Mesendoderm (in vitro differentiated cells): ENCODE measurements around the gene PEF1.

ENCODE experiments used
- DNase-seq: peaks from one replicate; pipeline ENCODE4 v3.0.0; 2013
- H2AK5ac ChIP-seq: 2 replicates; pipeline ENCODE4 v1.6.1; 2013; ENCODE audit warnings: low read length, inconsistent platforms
- H2BK120ac ChIP-seq: 2 replicates; pipeline ENCODE4 v1.6.1; 2013; ENCODE audit warnings: low read depth, mild to moderate bottlenecking, low read length, moderate library complexity, mixed read lengths
- H2BK15ac ChIP-seq: replicated peaks from 2 replicates; pipeline ENCODE4 v1.6.1; 2013; ENCODE audit warnings: low read depth, mild to moderate bottlenecking, moderate library complexity
- H2BK5ac ChIP-seq: 2 replicates; pipeline ENCODE4 v1.6.1; 2013; ENCODE audit warnings: low read length, inconsistent platforms
- H3K18ac ChIP-seq: 2 replicates; pipeline ENCODE4 v1.6.1; 2013; ENCODE audit warnings: mild to moderate bottlenecking, low read length, mixed read lengths
- H3K23ac ChIP-seq: one replicate; pipeline ENCODE4 v1.6.1; 2013; ENCODE audit warnings: low read length
- H3K27ac ChIP-seq: 2 replicates; pipeline ENCODE4 v1.5.1; 2013; ENCODE audit warnings: low read depth, mild to moderate bottlenecking, inconsistent platforms, low read length, moderate library complexity
- H3K27me3 ChIP-seq: 2 replicates; pipeline ENCODE4 v1.6.1; 2013; ENCODE audit warnings: low read length, control low read depth, mild to moderate bottlenecking, inconsistent platforms; ENCODE audit not compliant: insufficient read depth, poor library complexity
- H3K36me3 ChIP-seq: 2 replicates; pipeline ENCODE4 v1.6.1; 2013; ENCODE audit warnings: low read length, inconsistent platforms; ENCODE audit not compliant: control insufficient read depth, insufficient read depth
- H3K4ac ChIP-seq: one replicate; pipeline ENCODE4 v1.6.1; 2013; ENCODE audit warnings: low read depth, mild to moderate bottlenecking, low read length, moderate library complexity
- H3K4me1 ChIP-seq: 2 replicates; pipeline ENCODE4 v1.6.1; 2013; ENCODE audit warnings: low read depth, low read length, inconsistent platforms; ENCODE audit not compliant: control insufficient read depth
- H3K4me2 ChIP-seq: 2 replicates; pipeline ENCODE4 v1.6.1; 2013; ENCODE audit warnings: low read length
- H3K4me3 ChIP-seq: 2 replicates; pipeline ENCODE4 v1.5.1; 2013; ENCODE audit warnings: mild to moderate bottlenecking, low read length
- H3K56ac ChIP-seq: one replicate; pipeline ENCODE4 v1.6.1; 2013; ENCODE audit warnings: low read length
- H3K79me1 ChIP-seq: 2 replicates; pipeline ENCODE4 v1.6.1; 2013; ENCODE audit warnings: low read length, inconsistent platforms
- H3K79me2 ChIP-seq: 2 replicates; pipeline ENCODE4 v1.6.1; 2013; ENCODE audit warnings: mild to moderate bottlenecking, low read length; ENCODE audit not compliant: control insufficient read depth, insufficient read depth
- H3K9ac ChIP-seq: 2 replicates; pipeline ENCODE4 v1.6.1; 2013; ENCODE audit warnings: low read length, inconsistent platforms
- H4K5ac ChIP-seq: one replicate; pipeline ENCODE4 v1.6.1; 2013; ENCODE audit warnings: low read length
- H4K8ac ChIP-seq: one replicate; pipeline ENCODE4 v1.6.1; 2013; ENCODE audit warnings: low read depth, mild to moderate bottlenecking, control low read depth, low read length, moderate library complexity
- WGBS: extraction: QIAGEN DNeasy Blood & Tissue Kit; methylation state at CpG from one replicate; pipeline ENCODE4 v1.1.7; 2013; ENCODE audit warnings: low lambda C conversion rate, missing lambda C conversion rate; ENCODE audit not compliant: insufficient coverage; ENCODE audit errors: extremely low coverage; 5-methylcytosine and 5-hydroxymethylcytosine counted together

Gene PEF1

DNA sequence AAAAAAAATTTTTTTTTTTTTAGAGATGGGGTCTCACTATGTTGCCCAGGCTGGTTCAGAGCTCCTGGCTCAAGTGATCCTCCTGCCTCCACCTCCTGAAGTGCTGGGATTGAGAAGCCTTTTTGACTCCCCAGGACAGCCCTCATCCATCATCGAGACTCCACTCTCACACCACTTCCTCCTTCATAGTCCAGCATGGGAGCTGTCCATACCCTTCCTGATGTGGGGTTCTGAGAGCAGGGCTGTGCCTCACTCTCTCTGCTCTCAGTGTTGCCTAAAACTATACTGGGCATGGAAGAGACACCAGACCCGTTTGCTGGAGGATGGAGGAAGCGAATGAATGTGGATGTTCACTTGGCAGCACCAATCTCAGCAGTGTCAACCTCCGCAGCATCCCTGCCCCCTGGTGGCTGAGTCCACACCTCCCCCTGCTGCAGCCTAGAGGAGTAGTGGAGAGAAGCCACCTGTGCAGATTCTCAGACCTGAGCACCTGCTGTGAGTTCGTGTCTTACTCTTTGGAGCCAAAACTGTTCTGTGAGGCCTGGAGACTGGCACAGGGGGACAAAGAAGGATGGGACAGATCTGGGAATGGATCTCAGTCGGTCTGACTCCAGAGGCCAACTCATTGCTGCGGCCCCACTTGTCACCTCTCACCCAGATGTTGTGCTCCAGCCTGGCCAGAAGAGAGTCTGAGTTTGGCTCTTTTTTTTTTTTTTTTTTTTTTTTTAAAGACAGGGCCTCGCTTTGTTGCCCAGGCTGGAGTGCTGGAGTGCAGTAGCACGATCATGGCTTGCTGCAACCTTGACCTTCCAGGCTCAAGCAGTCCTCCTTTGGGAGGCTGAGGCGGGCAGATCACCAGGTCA, 50.7 kb downstream of the PEF1 start:
- Histone ChIP-seq H4K5ac (no peak overlapping the region), H3K4me1 (no peaks in the 10 kb centered on the region), H3K4me2 (no peak overlapping the region), H4K8ac (no peak overlapping the region), H3K79me1 (no peaks in the 10 kb centered on the region), H3K79me2 (no peaks in the 10 kb centered on the region), H2BK5ac (no peak overlapping the region), H3K56ac (no peak overlapping the region), H3K27ac (no peak overlapping the region), H2BK15ac (no peak overlapping the region), H3K4me3 (no peak overlapping the region), H2BK120ac (no peak overlapping the region), H3K9ac (no peak overlapping the region), H3K23ac (no peak overlapping the region), H3K27me3 (no peaks in the 10 kb centered on the region), H3K36me3 (no peaks in the 10 kb centered on the region), H3K18ac (no peak overlapping the region), H2AK5ac (no peak overlapping the region), H3K4ac (no peak overlapping the region)
- WGBS = no CpG with 5 or more reads among the region's 10 CpGs
- peak; percentile 87 for DNase-seq

DNA sequence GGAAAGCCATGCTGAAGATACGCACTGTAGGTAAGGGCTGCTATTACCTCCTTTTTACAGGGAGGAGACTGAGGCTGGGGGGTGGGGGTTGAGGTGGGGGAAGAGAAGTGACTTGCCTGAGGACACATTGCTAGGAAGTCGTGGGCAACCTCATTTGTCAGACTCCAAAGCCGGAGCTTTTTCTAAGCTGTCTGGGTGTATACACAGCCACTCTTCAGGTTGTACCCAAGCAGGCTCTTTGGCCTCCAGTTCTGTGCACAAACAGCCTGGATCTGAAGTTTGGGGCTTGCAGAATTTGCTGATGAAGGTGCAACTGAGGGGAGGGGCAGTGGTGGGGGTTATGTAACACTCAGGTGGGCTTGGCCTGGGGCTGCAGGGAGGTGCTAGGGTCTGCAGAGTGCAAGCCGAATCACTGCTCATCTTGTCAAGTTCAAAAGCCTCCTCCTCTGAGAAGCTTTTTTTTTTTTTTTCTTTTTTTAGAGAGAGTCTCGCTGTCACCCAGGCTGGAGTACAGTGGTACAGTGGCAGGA, 51.5 kb downstream of the PEF1 start:
- Histone ChIP-seq H3K79me2 (no peaks in the 10 kb centered on the region), H4K8ac (no peak overlapping the region), H3K4me3 (no peak overlapping the region), H3K18ac (no peak overlapping the region), H3K56ac (no peak overlapping the region), H3K79me1 (no peaks in the 10 kb centered on the region), H2BK120ac (no peak overlapping the region), H3K4me1 (no peaks in the 10 kb centered on the region), H3K4me2 (no peak overlapping the region), H3K27ac (no peak overlapping the region), H3K36me3 (no peaks in the 10 kb centered on the region), H2BK15ac (no peak overlapping the region), H4K5ac (no peak overlapping the region), H3K23ac (no peak overlapping the region), H2BK5ac (no peak overlapping the region), H3K4ac (no peak overlapping the region), H3K9ac (no peak overlapping the region), H2AK5ac (no peak overlapping the region), H3K27me3 (no peaks in the 10 kb centered on the region)
- no CpG with 5 or more reads among the region's 5 CpGs for WGBS
- no peak for DNase-seq

GRCh38 chr1:31592132-31592531, 52.5 kb downstream of the PEF1 start:
- Histone ChIP-seq H3K27me3 (no peaks in the 10 kb centered on the region), H3K79me2 (no peaks in the 10 kb centered on the region), H3K4me2 (no peak overlapping the region), H3K4ac (no peak overlapping the region), H2BK5ac (no peak overlapping the region), H4K8ac (no peak overlapping the region), H3K4me3 (no peak overlapping the region), H3K4me1 (no peaks in the 10 kb centered on the region), H3K18ac (no peak overlapping the region), H4K5ac (no peak overlapping the region), H2BK120ac (no peak overlapping the region), H3K9ac (no peak overlapping the region), H3K56ac (no peak overlapping the region), H3K79me1 (no peaks in the 10 kb centered on the region), H3K23ac (no peak overlapping the region), H3K27ac (no peak overlapping the region), H2BK15ac (no peak overlapping the region), H3K36me3 (no peaks in the 10 kb centered on the region), H2AK5ac (no peak overlapping the region)
- DNase-seq = no peak

GRCh38 chr1:31591425-31592093, 53.1 kb downstream of the PEF1 start:
- H4K8ac ChIP-seq = no peak overlapping the region
- H3K23ac ChIP-seq = no peak overlapping the region
- no peak overlapping the region for H3K27ac ChIP-seq
- H3K4me2 ChIP-seq = no peak overlapping the region
- H4K5ac ChIP-seq = no peak overlapping the region
- H2BK5ac ChIP-seq = no peak overlapping the region
- no peak overlapping the region for H3K56ac ChIP-seq
- no peak overlapping the region for H3K9ac ChIP-seq
- no peak overlapping the region for H2AK5ac ChIP-seq
- H2BK15ac ChIP-seq = no peak overlapping the region
- H3K18ac ChIP-seq = no peak overlapping the region
- H3K36me3 ChIP-seq = no peaks in the 10 kb centered on the region
- no peaks in the 10 kb centered on the region for H3K4me1 ChIP-seq
- no peaks in the 10 kb centered on the region for H3K79me2 ChIP-seq
- DNase-seq = no peak
- H3K4ac ChIP-seq = no peak overlapping the region
- no peak overlapping the region for H2BK120ac ChIP-seq
- H3K79me1 ChIP-seq = no peaks in the 10 kb centered on the region
- H3K4me3 ChIP-seq = no peak overlapping the region
- H3K27me3 ChIP-seq = no peaks in the 10 kb centered on the region
- no CpG with 5 or more reads among the region's 11 CpGs for WGBS

- no CpG with 5 or more reads among the region's 62 CpGs for WGBS
- H3K4me2 ChIP-seq = peak overlapping the region; percentile 36
- H3K4me3 ChIP-seq = no peak overlapping the region
- no peak overlapping the region for H2BK15ac ChIP-seq
- no peaks in the 10 kb centered on the region for H3K27me3 ChIP-seq
- H3K79me1 ChIP-seq = no peaks in the 10 kb centered on the region
- no peak overlapping the region for H2BK5ac ChIP-seq
- H3K23ac ChIP-seq = no peak overlapping the region
- peak overlapping the region; percentile 34 for H3K9ac ChIP-seq
- peak overlapping the region; percentile 74 for H3K56ac ChIP-seq
- no peak overlapping the region for H2AK5ac ChIP-seq
- H4K5ac ChIP-seq = no peak overlapping the region
- H4K8ac ChIP-seq = no peak overlapping the region
- H3K36me3 ChIP-seq = no peaks in the 10 kb centered on the region
- H3K4ac ChIP-seq = peak overlapping the region; percentile 82
- no peak overlapping the region for H3K27ac ChIP-seq
- no peak overlapping the region for H2BK120ac ChIP-seq
- no peaks in the 10 kb centered on the region for H3K79me2 ChIP-seq
- peak overlapping the region; percentile 81 for H3K18ac ChIP-seq
- H3K4me1 ChIP-seq = no peaks in the 10 kb centered on the region
- peak; percentile 67 for DNase-seq
These were observed 55.7 kb downstream of the PEF1 start for GRCh38 chr1:31588751-31589515.
